HG02884 (cell line): ENCODE measurements around the gene MAJIN.
"Not testable (repeated sequence)": the region's sequence is repeated elsewhere in the genome, so short reads cannot be mapped to it uniquely, and the experiment has no call there.

Experiments used
- ATAC-seq: cut with Tn5 transposase; IDR thresholded peaks from one replicate; pipeline ENCODE4 v1.9.1; 2021; ENCODE audit warnings: mild to moderate bottlenecking, moderate library complexity; ENCODE audit not compliant: unreplicated experiment

Gene MAJIN

GRCh38 chr11:64990222-64990923 is 18.5 kb upstream of the MAJIN start:
- no peak for ATAC-seq

- no peak for ATAC-seq
Observed at GRCh38 chr11:64989416-64989815, 17.5 kb upstream of the MAJIN start.

- ATAC-seq = no peak
Observed at GRCh38 chr11:64987998-64988854, 16.3 kb upstream of the MAJIN start.

- not testable (repeated sequence) for ATAC-seq
Observed at GRCh38 chr11:64983339-64983738, 11.4 kb upstream of the MAJIN start.

GRCh38 chr11:64976651-64977050 is 4.7 kb upstream of the MAJIN start:
- no peak for ATAC-seq

GRCh38 chr11:64974124-64974523 is 2.2 kb upstream of the MAJIN start:
- ATAC-seq = no peak

GRCh38 chr11:64970731-64971151 is 1.2 kb downstream of the MAJIN start:
- no peak for ATAC-seq

- no peak for ATAC-seq
Observed at GRCh38 chr11:64969209-64969608, 2.7 kb downstream of the MAJIN start.

GRCh38 chr11:64967375-64967774 is 4.5 kb downstream of the MAJIN start:
- ATAC-seq = no peak

GRCh38 chr11:64963072-64963631 is 8.8 kb downstream of the MAJIN start:
- ATAC-seq = no peak

GRCh38 chr11:64960719-64961118 is 11.2 kb downstream of the MAJIN start:
- no peak for ATAC-seq

- ATAC-seq = no peak
Observed at GRCh38 chr11:64959498-64959897, 12.4 kb downstream of the MAJIN start.

- no peak for ATAC-seq
Observed at GRCh38 chr11:64954201-64954600, 17.7 kb downstream of the MAJIN start.

- no peak for ATAC-seq
Observed at GRCh38 chr11:64951529-64951928, 20.4 kb downstream of the MAJIN start.

- ATAC-seq = no peak
Observed at GRCh38 chr11:64947208-64947814, 24.6 kb downstream of the MAJIN start.

GRCh38 chr11:64936539-64936938 is 35.4 kb downstream of the MAJIN start:
- no peak for ATAC-seq

- no peak for ATAC-seq
Observed at GRCh38 chr11:64935359-64936081, 36.4 kb downstream of the MAJIN start, which contains the start of gene GPHA2. Gene GPHA2 (minus strand): TSS chr11:64935893. CDS start chr11:64935460, 433 bp downstream.

GRCh38 chr11:64934682-64935358 is 37.1 kb downstream of the MAJIN start:
- no peak for ATAC-seq

- ATAC-seq = no peak
Observed at GRCh38 chr11:64933935-64934681, 37.8 kb downstream of the MAJIN start.
